Measurements from ENCODE around the gene FLOT2. TPM values are rescaled to one million over a fixed set of nuclear protein-coding genes. Genes with fewer than 3 reads are reported as not detected.
"Not testable (repeated sequence)": the region's sequence is repeated elsewhere in the genome, so short reads cannot be mapped to it uniquely, and the experiment has no call there.

Gene FLOT2
- total and polyA plus RNA-seq, 4 donors: 34.9 to 138 (median 84.5) TPM

GRCh38 chr17:28899212-28899815 lies 1.8 kb upstream of the FLOT2 start:
- no peak overlapping the region for H3K27ac ChIP-seq (ENCODE audit: low read depth, low read length)
- WGBS (ENCODE audit: insufficient coverage): no CpG with 5 or more reads among the region's 5 CpGs
- no peaks in the 10 kb centered on the region for H3K27me3 ChIP-seq (ENCODE audit: control insufficient read depth, insufficient read depth, low read length)
- peaks cover 24% of the 10 kb centered on the region for H3K36me3 ChIP-seq (ENCODE audit: control insufficient read depth, insufficient read depth, low read length)
- H3K4me3 ChIP-seq (ENCODE audit: low read depth, low read length): no peak overlapping the region
- DNase-seq (ENCODE audit: low read depth in 4 of 6, low spot score in 6 of 6): no peak
- peaks cover 43% of the 10 kb centered on the region for H3K4me1 ChIP-seq (ENCODE audit: control insufficient read depth, insufficient read depth, low read length)
- H3K9me3 ChIP-seq (ENCODE audit: control insufficient read depth, insufficient read depth, low read length): no peaks in the 10 kb centered on the region

- 88% methylated on average over 12 of the region's 12 CpGs for WGBS (ENCODE audit: insufficient coverage)
- peaks cover 43% of the 10 kb centered on the region for H3K4me1 ChIP-seq (ENCODE audit: control insufficient read depth, insufficient read depth, low read length)
Measured at GRCh38 chr17:28898527-28898955, 1.0 kb upstream of the FLOT2 start.

GRCh38 chr17:28897769-28898526 lies 415 bp upstream of the FLOT2 start:
- no peak for DNase-seq (ENCODE audit: low read depth in 4 of 6, low spot score in 6 of 6)

More at GRCh38 chr17:28898527-28898955, 1.0 kb upstream of the FLOT2 start:
- no peaks in the 10 kb centered on the region for H3K9me3 ChIP-seq (ENCODE audit: control insufficient read depth, insufficient read depth, low read length)
- H3K4me3 ChIP-seq (ENCODE audit: low read depth, low read length): no peak overlapping the region
- no peak overlapping the region for H3K27ac ChIP-seq (ENCODE audit: low read depth, low read length)
- H3K36me3 ChIP-seq (ENCODE audit: control insufficient read depth, insufficient read depth, low read length): peaks cover 24% of the 10 kb centered on the region
- no peaks in the 10 kb centered on the region for H3K27me3 ChIP-seq (ENCODE audit: control insufficient read depth, insufficient read depth, low read length)
- DNase-seq (ENCODE audit: low read depth in 4 of 6, low spot score in 6 of 6): no peak

GRCh38 chr17:28896491-28896883 lies 1.0 kb downstream of the FLOT2 start:
- DNase-seq (ENCODE audit: low read depth in 4 of 6, low spot score in 6 of 6): no peak
- Histone ChIP-seq H3K4me3 (ENCODE audit: low read depth, low read length) (peak overlapping the region; percentile 88), H3K4me1 (ENCODE audit: control insufficient read depth, insufficient read depth, low read length) (peaks cover 41% of the 10 kb centered on the region), H3K36me3 (ENCODE audit: control insufficient read depth, insufficient read depth, low read length) (peaks cover 41% of the 10 kb centered on the region), H3K27ac (ENCODE audit: low read depth, low read length) (peak overlapping the region; percentile 84), H3K9me3 (ENCODE audit: control insufficient read depth, insufficient read depth, low read length) (no peaks in the 10 kb centered on the region), H3K27me3 (ENCODE audit: control insufficient read depth, insufficient read depth, low read length) (no peaks in the 10 kb centered on the region)
- WGBS (ENCODE audit: insufficient coverage): 0% methylated on average over 4 of the region's 5 CpGs

More at GRCh38 chr17:28897769-28898526, 415 bp upstream of the FLOT2 start:
- H3K27me3 ChIP-seq (ENCODE audit: control insufficient read depth, insufficient read depth, low read length): no peaks in the 10 kb centered on the region
- peak overlapping the region; percentile 79 for H3K27ac ChIP-seq (ENCODE audit: low read depth, low read length)
- WGBS (ENCODE audit: insufficient coverage): 26% methylated on average over 22 of the region's 23 CpGs
- no peaks in the 10 kb centered on the region for H3K9me3 ChIP-seq (ENCODE audit: control insufficient read depth, insufficient read depth, low read length)
- H3K4me3 ChIP-seq (ENCODE audit: low read depth, low read length): peak overlapping the region; percentile 88
- peaks cover 30% of the 10 kb centered on the region for H3K36me3 ChIP-seq (ENCODE audit: control insufficient read depth, insufficient read depth, low read length)
- H3K4me1 ChIP-seq (ENCODE audit: control insufficient read depth, insufficient read depth, low read length): peaks cover 47% of the 10 kb centered on the region

GRCh38 chr17:28895794-28896447 lies 1.6 kb downstream of the FLOT2 start:
- 58% methylated on average over 3 of the region's 3 CpGs for WGBS (ENCODE audit: insufficient coverage)
- Histone ChIP-seq H3K4me1 (ENCODE audit: control insufficient read depth, insufficient read depth, low read length) (peaks cover 35% of the 10 kb centered on the region), H3K36me3 (ENCODE audit: control insufficient read depth, insufficient read depth, low read length) (peaks cover 39% of the 10 kb centered on the region), H3K27me3 (ENCODE audit: control insufficient read depth, insufficient read depth, low read length) (no peaks in the 10 kb centered on the region), H3K27ac (ENCODE audit: low read depth, low read length) (no peak overlapping the region), H3K4me3 (ENCODE audit: low read depth, low read length) (no peak overlapping the region), H3K9me3 (ENCODE audit: control insufficient read depth, insufficient read depth, low read length) (no peaks in the 10 kb centered on the region)
- DNase-seq (ENCODE audit: low read depth in 4 of 6, low spot score in 6 of 6): no peak

GRCh38 chr17:28893248-28894183 lies 4.0 kb downstream of the FLOT2 start:
- WGBS (ENCODE audit: insufficient coverage): 95% methylated on average over 5 of the region's 16 CpGs
- H3K27ac ChIP-seq (ENCODE audit: low read depth, low read length); H3K9me3 ChIP-seq (ENCODE audit: control insufficient read depth, insufficient read depth, low read length): not testable (repeated sequence)

GRCh38 chr17:28892024-28892423 lies 5.5 kb downstream of the FLOT2 start:
- Histone ChIP-seq H3K36me3 (ENCODE audit: control insufficient read depth, insufficient read depth, low read length) (peaks cover 40% of the 10 kb centered on the region), H3K4me3 (ENCODE audit: low read depth, low read length) (no peak overlapping the region), H3K9me3 (ENCODE audit: control insufficient read depth, insufficient read depth, low read length) (no peaks in the 10 kb centered on the region), H3K27me3 (ENCODE audit: control insufficient read depth, insufficient read depth, low read length) (no peaks in the 10 kb centered on the region), H3K4me1 (ENCODE audit: control insufficient read depth, insufficient read depth, low read length) (peaks cover 19% of the 10 kb centered on the region), H3K27ac (ENCODE audit: low read depth, low read length) (no peak overlapping the region)
- DNase-seq (ENCODE audit: low read depth in 4 of 6, low spot score in 6 of 6): no peak
- 100% methylated on average over 1 of the region's 4 CpGs for WGBS (ENCODE audit: insufficient coverage)

More at GRCh38 chr17:28893248-28894183, 4.0 kb downstream of the FLOT2 start:
- Histone ChIP-seq H3K4me1 (ENCODE audit: control insufficient read depth, insufficient read depth, low read length) (peaks cover 31% of the 10 kb centered on the region), H3K36me3 (ENCODE audit: control insufficient read depth, insufficient read depth, low read length) (peaks cover 31% of the 10 kb centered on the region)
- DNase-seq (ENCODE audit: low read depth in 4 of 6, low spot score in 6 of 6); H3K27me3 ChIP-seq (ENCODE audit: control insufficient read depth, insufficient read depth, low read length); H3K4me3 ChIP-seq (ENCODE audit: low read depth, low read length): not testable (repeated sequence)

- Histone ChIP-seq H3K9me3 (ENCODE audit: control insufficient read depth, insufficient read depth, low read length) (no peaks in the 10 kb centered on the region), H3K27me3 (ENCODE audit: control insufficient read depth, insufficient read depth, low read length) (no peaks in the 10 kb centered on the region), H3K27ac (ENCODE audit: low read depth, low read length) (no peak overlapping the region), H3K4me3 (ENCODE audit: low read depth, low read length) (no peak overlapping the region), H3K36me3 (ENCODE audit: control insufficient read depth, insufficient read depth, low read length) (peaks cover 46% of the 10 kb centered on the region), H3K4me1 (ENCODE audit: control insufficient read depth, insufficient read depth, low read length) (peaks cover 12% of the 10 kb centered on the region)
- DNase-seq (ENCODE audit: low read depth in 4 of 6, low spot score in 6 of 6): no peak
- WGBS (ENCODE audit: insufficient coverage): 40% methylated on average over 1 of the region's 1 CpG
Measured at GRCh38 chr17:28891201-28891600, 6.3 kb downstream of the FLOT2 start.

- no peak for DNase-seq (ENCODE audit: low read depth in 4 of 6, low spot score in 6 of 6)
- Histone ChIP-seq H3K27ac (ENCODE audit: low read depth, low read length) (no peak overlapping the region), H3K9me3 (ENCODE audit: control insufficient read depth, insufficient read depth, low read length) (no peaks in the 10 kb centered on the region), H3K27me3 (ENCODE audit: control insufficient read depth, insufficient read depth, low read length) (no peaks in the 10 kb centered on the region), H3K4me3 (ENCODE audit: low read depth, low read length) (no peak overlapping the region), H3K36me3 (ENCODE audit: control insufficient read depth, insufficient read depth, low read length) (peaks cover 58% of the 10 kb centered on the region), H3K4me1 (ENCODE audit: control insufficient read depth, insufficient read depth, low read length) (peaks cover 6% of the 10 kb centered on the region)
- 100% methylated on average over 2 of the region's 5 CpGs for WGBS (ENCODE audit: insufficient coverage)
Measured at GRCh38 chr17:28889996-28890395, 7.5 kb downstream of the FLOT2 start.
